HG02885 (cell line): ENCODE data around the gene MTG2.

Experiments
- ATAC-seq: cut with Tn5 transposase; IDR thresholded peaks from one replicate; pipeline ENCODE4 v1.9.1; 2021; ENCODE audit warnings: mild to moderate bottlenecking; ENCODE audit not compliant: unreplicated experiment, poor library complexity

Gene MTG2

GRCh38 chr20:62228982-62229545 is 46.2 kb downstream of the MTG2 start:
- no peak for ATAC-seq

- ATAC-seq, result no peak
Measured at GRCh38 chr20:62229667-62230066, 46.8 kb downstream of the MTG2 start.

GRCh38 chr20:62230276-62230675 is 47.4 kb downstream of the MTG2 start:
- ATAC-seq, result no peak

- ATAC-seq, result no peak
Measured at GRCh38 chr20:62230696-62231095, 47.9 kb downstream of the MTG2 start.

GRCh38 chr20:62231292-62231691 is 48.5 kb downstream of the MTG2 start:
- no peak for ATAC-seq

- ATAC-seq, result no peak
Measured at GRCh38 chr20:62232194-62232593, 49.4 kb downstream of the MTG2 start.

- no peak for ATAC-seq
Measured at GRCh38 chr20:62232770-62233645, 50.2 kb downstream of the MTG2 start.

GRCh38 chr20:62233684-62234083 is 50.9 kb downstream of the MTG2 start:
- ATAC-seq, result no peak

- ATAC-seq, result no peak
Measured at GRCh38 chr20:62234339-62234738, 51.5 kb downstream of the MTG2 start.

GRCh38 chr20:62235001-62235776 is 52.4 kb downstream of the MTG2 start:
- ATAC-seq, result no peak

- no peak for ATAC-seq
Measured at GRCh38 chr20:62235777-62236157, 52.9 kb downstream of the MTG2 start.

GRCh38 chr20:62236200-62236599 is 53.4 kb downstream of the MTG2 start:
- ATAC-seq, result no peak

- no peak for ATAC-seq
Measured at GRCh38 chr20:62236766-62237513, 54.1 kb downstream of the MTG2 start.

- ATAC-seq, result no peak
Measured at GRCh38 chr20:62237514-62237800, 54.6 kb downstream of the MTG2 start.

GRCh38 chr20:62237801-62238568 is 55.2 kb downstream of the MTG2 start, which contains the start of gene OSBPL2:
TSS of gene OSBPL2 (plus strand) at chr20:62238521. CDS start at chr20:62256185, 17,664 bp downstream.
- ATAC-seq, result peak; percentile 97

- ATAC-seq, result peak; percentile 1
Measured at GRCh38 chr20:62238569-62239277, 55.9 kb downstream of the MTG2 start.

GRCh38 chr20:62239278-62239879 is 56.6 kb downstream of the MTG2 start:
- ATAC-seq, result no peak

- no peak for ATAC-seq
Measured at GRCh38 chr20:62240020-62240685, 57.3 kb downstream of the MTG2 start.
